Measurements from ENCODE around the gene ABHD3. TPM values are rescaled to one million over a fixed set of nuclear protein-coding genes. Genes with fewer than 3 reads are reported as not detected.

The ABHD3 gene
- total RNA-seq, 1 experiment from 2014 or later: 45.4 TPM

- no peak overlapping the region for H3K27ac ChIP-seq (ENCODE audit: low read depth, low read length, poor library complexity, severe bottlenecking)
- no peaks in the 10 kb centered on the region for H3K4me1 ChIP-seq (ENCODE audit: insufficient read depth, low read length, poor library complexity, severe bottlenecking)
- no peaks in the 10 kb centered on the region for H3K36me3 ChIP-seq (ENCODE audit: insufficient read depth, low read length, poor library complexity, severe bottlenecking)
- ChIA-PET CTCF (interaction anchor here (0.6 kb wide), 1 partner anchor 413 kb away, joined by 4 read pairs; no protein-coding TSS in a partner anchor), POLR2A (ENCODE audit: low non-redundant PET) (no interaction called here)
- intact Hi-C loops (cut with micrococcal nuclease; ENCODE audit: unreplicated experiment): loop anchor here (5.0 kb wide), 1 partner anchor 117 kb away; no protein-coding TSS in a partner anchor
- no peak for TF ChIP-seq CTCF (conservative IDR thresholded peaks at IDR 0.05; ENCODE audit: low read depth, low read length)
- TF ChIP-seq EZH2 (IDR thresholded peaks at IDR 0.05; ENCODE audit: borderline replicate concordance, low read depth, low read length, poor library complexity, severe bottlenecking): no peak
- no peak for DNase-seq (ENCODE audit: low spot score)
- no peak overlapping the region for H3K4me3 ChIP-seq (ENCODE audit: low read depth, low read length, poor library complexity, severe bottlenecking)
- BruUV-seq (replicated peaks): no TSS peak
- H3K27me3 ChIP-seq (replicated peaks; ENCODE audit: insufficient read depth, low read depth, low read length, poor library complexity): no peaks in the 10 kb centered on the region
- no peaks in the 10 kb centered on the region for H3K9me3 ChIP-seq (ENCODE audit: low read depth, low read length, poor library complexity, severe bottlenecking)
These were observed 99.9 kb downstream of the ABHD3 start for GRCh38 chr18:21604671-21605070.

- intact Hi-C loops (cut with micrococcal nuclease; ENCODE audit: unreplicated experiment): loop anchor here (5.0 kb wide), 1 partner anchor 115 kb away; no protein-coding TSS in a partner anchor
These were observed 102.3 kb downstream of the ABHD3 start for GRCh38 chr18:21602299-21602587.

More at GRCh38 chr18:21602299-21602587, 102.3 kb downstream of the ABHD3 start:
- BruUV-seq (replicated peaks): no TSS peak
- Histone ChIP-seq H3K4me3 (ENCODE audit: low read depth, low read length, poor library complexity, severe bottlenecking) (no peak overlapping the region), H3K36me3 (ENCODE audit: insufficient read depth, low read length, poor library complexity, severe bottlenecking) (no peaks in the 10 kb centered on the region), H3K4me1 (ENCODE audit: insufficient read depth, low read length, poor library complexity, severe bottlenecking) (peaks cover 19% of the 10 kb centered on the region), H3K9me3 (ENCODE audit: low read depth, low read length, poor library complexity, severe bottlenecking) (no peaks in the 10 kb centered on the region), H3K27ac (ENCODE audit: low read depth, low read length, poor library complexity, severe bottlenecking) (no peak overlapping the region), H3K27me3 (replicated peaks; ENCODE audit: insufficient read depth, low read depth, low read length, poor library complexity) (no peaks in the 10 kb centered on the region)
- CTCF ChIA-PET: interaction anchor here (2.9 kb wide), 1 partner anchor 10 kb away, joined by 15 read pairs; the partner anchor contains the start of gene SNRPD1
- POLR2A ChIA-PET (ENCODE audit: low non-redundant PET): no interaction called here
- no peak for DNase-seq (ENCODE audit: low spot score)
- TF ChIP-seq EZH2 (IDR thresholded peaks at IDR 0.05; ENCODE audit: borderline replicate concordance, low read depth, low read length, poor library complexity, severe bottlenecking) (no peak), CTCF (conservative IDR thresholded peaks at IDR 0.05; ENCODE audit: low read depth, low read length) (no peak)

Small RNA genes lying within 50 kb of the gene (microRNA-seq; reads per million reads assigned to microRNA genes)
- not detected for gene MIR320C1

Other genes with a start within 250 kb of the ABHD3 start
- gene ESCO1, start 104.1 kb downstream of the ABHD3 start, total RNA-seq (2021): 14.9 and 16.5 TPM in 2 replicates
- gene SNRPD1, start 92.5 kb downstream of the ABHD3 start, total RNA-seq (2021): 164 and 167 TPM in 2 replicates
- 70.5 and 92.7 TPM in 2 replicates for gene MIB1, start 36.0 kb upstream of the ABHD3 start, total RNA-seq (2021)

Measured in A673 (cell line).